Measurements from ENCODE around the gene GADL1.

The GADL1 gene

DNA sequence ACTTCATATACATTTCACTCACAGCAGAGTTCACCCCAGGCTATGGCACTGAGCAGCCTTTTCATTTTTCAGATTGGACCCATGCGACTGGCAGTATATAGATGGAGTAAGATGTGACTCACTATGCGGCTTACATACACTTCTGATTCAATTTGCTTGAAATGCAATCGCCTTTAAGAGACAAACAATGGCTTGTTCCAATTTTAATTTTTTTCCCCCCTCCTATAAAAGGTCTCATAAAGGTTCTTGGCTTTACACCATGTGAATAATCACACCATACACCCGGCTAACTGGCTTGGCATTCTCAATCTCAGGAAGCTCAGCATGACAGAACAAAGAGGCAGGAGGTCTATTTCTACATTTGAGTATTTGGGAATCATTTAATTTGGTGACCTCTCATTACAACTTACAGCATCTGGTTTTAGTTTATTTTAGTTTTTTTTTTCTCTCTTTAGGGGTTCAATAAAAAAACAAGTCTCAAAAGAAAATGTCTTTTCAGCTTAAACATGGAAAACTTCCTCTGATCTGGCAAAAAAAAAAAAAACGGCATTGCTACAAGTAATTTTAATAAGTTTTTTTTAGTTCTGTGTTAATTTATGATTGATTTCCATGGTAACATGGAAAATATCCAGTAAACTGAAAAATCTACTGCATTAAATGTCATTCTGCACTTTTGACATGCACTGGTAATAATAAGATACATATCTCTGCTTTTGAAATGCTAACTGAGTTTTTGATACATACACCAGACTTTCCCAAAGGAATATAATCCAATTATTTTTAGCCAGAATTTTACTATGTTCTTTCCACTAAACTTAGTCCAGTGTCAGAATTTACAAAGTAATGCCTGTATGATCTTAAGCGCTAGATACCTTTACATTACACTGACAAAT is 38.8 kb downstream of the GADL1 start:
- TF ChIP-seq, protein P1, sequence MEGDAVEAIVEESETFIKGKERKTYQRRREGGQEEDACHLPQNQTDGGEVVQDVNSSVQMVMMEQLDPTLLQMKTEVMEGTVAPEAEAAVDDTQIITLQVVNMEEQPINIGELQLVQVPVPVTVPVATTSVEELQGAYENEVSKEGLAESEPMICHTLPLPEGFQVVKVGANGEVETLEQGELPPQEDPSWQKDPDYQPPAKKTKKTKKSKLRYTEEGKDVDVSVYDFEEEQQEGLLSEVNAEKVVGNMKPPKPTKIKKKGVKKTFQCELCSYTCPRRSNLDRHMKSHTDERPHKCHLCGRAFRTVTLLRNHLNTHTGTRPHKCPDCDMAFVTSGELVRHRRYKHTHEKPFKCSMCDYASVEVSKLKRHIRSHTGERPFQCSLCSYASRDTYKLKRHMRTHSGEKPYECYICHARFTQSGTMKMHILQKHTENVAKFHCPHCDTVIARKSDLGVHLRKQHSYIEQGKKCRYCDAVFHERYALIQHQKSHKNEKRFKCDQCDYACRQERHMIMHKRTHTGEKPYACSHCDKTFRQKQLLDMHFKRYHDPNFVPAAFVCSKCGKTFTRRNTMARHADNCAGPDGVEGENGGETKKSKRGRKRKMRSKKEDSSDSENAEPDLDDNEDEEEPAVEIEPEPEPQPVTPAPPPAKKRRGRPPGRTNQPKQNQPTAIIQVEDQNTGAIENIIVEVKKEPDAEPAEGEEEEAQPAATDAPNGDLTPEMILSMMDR (IDR thresholded peaks at IDR 0.05), result no peak

DNA sequence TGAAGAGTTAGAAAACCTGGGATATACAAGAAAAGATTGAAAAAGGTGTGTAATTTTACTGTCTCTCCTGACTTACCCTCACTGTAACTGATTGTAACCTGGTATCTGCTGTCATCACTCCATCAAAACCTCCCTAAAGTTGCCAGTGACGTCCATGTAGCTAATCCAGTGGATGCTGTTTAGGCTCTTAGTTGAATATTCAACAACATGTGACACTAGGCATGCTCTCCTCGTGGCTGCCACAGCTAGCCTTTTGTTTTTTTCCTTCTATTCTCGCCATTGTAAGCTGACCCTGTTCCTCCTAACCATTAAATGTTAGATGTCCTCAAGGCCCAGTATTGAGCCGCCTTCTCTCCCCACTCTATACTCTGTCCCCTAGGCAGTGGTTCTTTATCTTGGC is 41.6 kb downstream of the GADL1 start:
- TF ChIP-seq, protein P1 (IDR thresholded peaks at IDR 0.05), result no peak

DNA sequence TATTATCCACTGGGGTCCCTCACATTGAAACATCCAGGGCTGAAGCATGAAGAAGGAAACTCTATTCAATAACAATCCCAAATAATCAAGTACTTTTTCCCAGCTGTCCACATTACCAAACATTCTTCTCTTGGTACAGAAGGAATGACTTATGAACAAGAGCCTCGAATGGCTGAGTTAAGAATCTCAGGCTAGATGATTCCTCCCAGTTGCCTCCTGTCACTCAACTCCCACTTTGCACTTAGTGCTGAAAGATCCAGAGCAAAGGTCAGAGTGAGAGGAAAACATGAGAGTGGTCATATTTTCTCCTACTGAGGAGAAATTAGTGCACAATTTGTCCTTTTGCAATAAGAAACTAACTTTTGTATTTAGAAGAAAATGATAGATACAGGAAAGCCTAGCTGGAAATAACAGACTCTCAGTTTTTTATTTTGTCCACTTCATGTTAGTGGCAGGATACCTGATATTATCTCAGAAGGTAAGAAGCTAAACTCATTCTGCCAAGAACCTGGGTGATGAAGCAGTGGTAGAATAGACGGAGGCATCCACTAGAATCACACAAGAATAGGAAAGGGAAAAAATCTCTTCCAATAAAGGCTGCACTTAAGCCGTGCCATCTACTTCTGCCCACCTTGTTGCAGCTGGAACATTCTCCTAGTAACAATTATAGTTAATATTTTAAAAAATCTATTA is 46.2 kb downstream of the GADL1 start:
- TF ChIP-seq, protein P1 (IDR thresholded peaks at IDR 0.05), result no peak

DNA sequence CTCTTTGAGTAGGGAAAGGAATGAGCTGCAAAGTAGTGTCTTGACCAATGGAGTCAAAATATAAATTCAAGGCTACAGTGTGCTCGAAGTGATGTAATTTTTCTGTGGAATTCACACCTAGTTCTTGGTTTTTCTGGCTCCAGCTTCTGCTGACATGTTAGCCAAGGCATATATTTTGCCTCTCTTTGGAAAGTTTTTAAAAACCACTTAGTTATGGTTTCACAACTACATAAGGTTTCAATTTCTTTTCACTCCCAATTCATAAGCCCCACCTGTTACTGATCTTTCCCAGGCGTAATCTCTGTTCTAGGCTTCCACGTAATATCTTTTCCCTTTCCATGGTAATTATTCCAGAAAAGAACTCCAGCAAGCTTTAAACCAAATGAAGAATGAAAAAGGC is 46.9 kb downstream of the GADL1 start:
- TF ChIP-seq, protein P1 (IDR thresholded peaks at IDR 0.05), result no peak

DNA sequence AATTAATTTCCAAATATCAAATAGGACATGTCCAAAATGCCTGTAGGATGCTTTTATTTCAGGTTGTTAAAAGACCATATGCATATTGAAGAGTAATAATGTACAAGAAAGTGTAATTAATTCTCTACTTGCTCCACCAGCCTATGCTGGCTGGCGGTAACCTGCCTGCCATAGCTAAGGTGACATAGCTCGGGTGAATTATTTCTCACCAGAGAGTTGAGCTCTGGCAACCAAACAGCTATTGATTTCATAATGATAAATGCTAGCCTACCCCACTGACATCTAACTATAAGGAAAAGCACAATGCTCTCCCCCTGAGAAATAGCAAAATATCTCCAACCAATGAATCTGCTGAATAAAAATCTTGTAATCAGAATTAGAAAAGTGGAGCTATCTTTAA is 48.9 kb downstream of the GADL1 start:
- TF ChIP-seq, protein P1 (IDR thresholded peaks at IDR 0.05), result no peak

DNA sequence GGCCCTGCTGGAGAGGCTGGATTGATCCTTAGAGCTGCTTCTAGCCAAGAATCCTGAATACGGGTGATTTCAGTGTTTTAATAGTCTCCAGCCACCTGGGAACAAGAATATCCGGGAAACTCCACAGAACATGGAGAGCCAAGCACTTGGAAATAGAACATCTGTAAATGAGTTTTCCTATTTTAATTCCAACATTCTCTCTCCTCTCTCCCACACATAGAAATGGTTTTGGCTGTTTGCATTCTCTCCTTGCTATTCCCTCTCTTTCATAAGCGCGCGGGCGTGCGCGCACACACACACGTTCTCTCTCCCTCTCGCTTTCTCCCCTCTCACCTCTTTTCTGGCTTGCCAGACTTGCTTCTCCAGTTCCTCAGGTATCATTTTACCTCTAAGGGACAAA is 50.6 kb downstream of the GADL1 start:
- TF ChIP-seq, protein P1 (IDR thresholded peaks at IDR 0.05), result no peak

DNA sequence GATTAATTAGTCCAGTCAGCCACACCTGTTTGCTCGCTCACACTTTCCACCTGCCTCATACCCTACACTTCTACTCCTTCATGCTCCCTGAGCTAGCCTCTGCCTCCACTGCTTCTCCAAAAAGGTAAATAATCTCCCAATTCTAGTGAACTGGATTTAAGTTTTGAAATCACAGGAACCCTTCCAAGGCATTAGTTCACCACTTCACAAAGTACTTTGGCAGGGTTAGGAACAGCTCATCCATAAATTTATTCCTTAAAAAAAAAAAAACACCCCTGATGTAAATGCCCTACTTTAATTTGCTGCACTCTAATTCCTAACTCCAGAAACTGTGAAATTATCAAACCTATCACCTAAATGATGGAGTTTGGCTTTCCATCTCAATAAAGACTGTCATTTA is 58.3 kb downstream of the GADL1 start:
- TF ChIP-seq, protein P1 (IDR thresholded peaks at IDR 0.05), result no peak
